ENCODE data around the gene GRB2. TPM values are rescaled to one million over a fixed set of nuclear protein-coding genes. Genes with fewer than 3 reads are reported as not detected.

GRB2 gene
- total and polyA plus RNA-seq, 2 of the 8 experiments (the other 6 are each of a cell fraction or from before 2014, with no cell fraction given), result 44.2 to 101 TPM

DNA sequence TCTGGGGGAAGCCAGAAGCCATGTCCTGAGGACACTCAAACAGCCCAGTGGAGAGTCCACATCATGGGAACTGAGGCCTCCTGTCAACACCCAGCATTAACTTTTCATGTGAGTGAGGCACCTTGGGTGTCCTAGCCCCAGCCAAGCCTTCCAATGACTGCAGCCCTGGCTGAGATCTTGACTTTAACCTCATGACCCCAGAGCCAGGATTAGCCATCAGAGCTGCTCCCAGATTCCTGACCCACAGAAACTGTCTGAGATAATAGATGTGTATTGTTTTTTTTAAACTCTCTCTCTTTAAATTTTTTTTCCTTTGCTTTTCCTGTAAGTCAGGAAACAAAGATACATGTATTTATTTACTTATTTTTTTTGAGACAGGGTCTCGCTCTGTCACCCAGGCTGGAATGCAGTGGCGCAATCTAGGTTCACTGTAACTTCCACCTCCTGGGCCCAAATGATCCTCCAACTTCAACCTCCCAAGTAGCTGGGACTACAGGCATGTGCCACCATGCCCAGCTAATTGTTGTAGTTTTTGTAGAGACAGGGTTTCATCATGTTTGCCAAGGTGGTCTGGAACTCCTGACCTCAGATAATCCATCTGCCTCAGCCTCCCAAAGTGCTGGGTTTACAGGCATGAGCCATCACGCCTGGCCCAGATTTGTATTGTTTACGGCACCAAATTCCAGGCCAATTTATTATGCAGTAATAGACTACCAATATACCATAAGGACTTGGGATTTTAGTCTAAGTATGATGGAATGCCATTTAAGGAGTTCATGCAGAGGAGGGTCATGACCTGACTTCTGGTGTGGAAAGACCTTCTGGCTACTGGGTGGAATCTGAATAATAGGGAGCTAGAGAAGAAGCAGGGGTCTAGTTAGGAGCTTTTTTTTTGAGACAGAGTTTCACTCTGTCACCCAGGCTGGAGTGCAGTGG is 37.0 kb upstream of the GRB2 start (continued):
- no peak for TF ChIP-seq HDAC2 (IDR thresholded peaks at IDR 0.05; ENCODE audit: borderline replicate concordance in 1 of 2, low read depth in 2 of 2, low read length in 2 of 2)

Data from H1 (cell line).